PC-9 (cell line): ENCODE results near the gene NR4A2. TPM values are rescaled to one million over a fixed set of nuclear protein-coding genes. Genes with fewer than 3 reads are reported as not detected.

ENCODE experiments used
- BruUV-seq: library from RNA; stranded (reverse); fragments of 400-500 nt; replicated peaks from 2 replicates; lab custom pipeline; 2021; lab: Mats Ljungman, UMichigan
- CTCF ChIA-PET: fragments of 300-600 bp; sonication (Branson Sonifier 250); formaldehyde crosslinking; loops from one replicate; lab custom pipeline; 2022; ENCODE audit warnings: antibody characterized with exemption; lab: Charles Lee
- POLR2A ChIA-PET: fragments of 300-600 bp; sonication (Branson Sonifier 250); formaldehyde crosslinking; loops from one replicate; lab custom pipeline; 2022; ENCODE audit warnings: antibody characterized with exemption; ENCODE audit not compliant: unreplicated experiment; lab: Charles Lee
- DNase-seq, 2 experiments: peaks; one replicate each; pipeline versions ENCODE4 v3.0.0 to v3.0.0-alpha.2; 2015 to 2022; ENCODE audit warnings: mixed read lengths in 1 of 2
- H2AFZ ChIP-seq: fragments of 200-600 bp; sonication (generic); 2 replicates; pipeline ENCODE4 v1.8.1; 2017; ENCODE audit warnings: antibody characterized with exemption
- H3F3A ChIP-seq: fragments of 200-600 bp; sonication (generic); 2 replicates; pipeline ENCODE4 v1.8.1; 2017; ENCODE audit warnings: antibody characterized with exemption, mild to moderate bottlenecking, low read depth; ENCODE audit not compliant: insufficient read depth
- H3K27ac ChIP-seq: fragments of 200-600 bp; sonication (generic); 2 replicates; pipeline ENCODE4 v1.6.1; 2016; ENCODE audit warnings: mixed run types
- H3K27me3 ChIP-seq: fragments of 200-600 bp; sonication (generic); 2 replicates; pipeline ENCODE4 v1.6.1; 2016; ENCODE audit warnings: low read depth, mixed run types; ENCODE audit not compliant: insufficient read depth
- H3K36me3 ChIP-seq: fragments of 200-600 bp; sonication (generic); 2 replicates; pipeline ENCODE4 v1.6.1; 2016; ENCODE audit warnings: low read depth, mixed run types
- H3K4me1 ChIP-seq: fragments of 200-600 bp; sonication (generic); replicated peaks from 2 replicates; pipeline ENCODE4 v1.6.1; 2016; ENCODE audit warnings: mixed run types; ENCODE audit not compliant: insufficient read depth
- H3K4me2 ChIP-seq: fragments of 200-600 bp; sonication (generic); 2 replicates; pipeline ENCODE4 v1.6.1; 2017; ENCODE audit warnings: mixed run types
- H3K4me3 ChIP-seq: fragments of 200-600 bp; sonication (generic); 2 replicates; pipeline ENCODE4 v1.6.1; 2016; ENCODE audit warnings: mixed run types
- H3K79me2 ChIP-seq: fragments of 200-600 bp; sonication (generic); 2 replicates; pipeline ENCODE4 v1.6.1; 2017; ENCODE audit warnings: low read depth, mixed run types
- H3K9me2 ChIP-seq: fragments of 200-600 bp; sonication (generic); 2 replicates; pipeline ENCODE4 v1.8.1; 2017; ENCODE audit warnings: mild to moderate bottlenecking; ENCODE audit not compliant: insufficient read depth
- H3K9me3 ChIP-seq: fragments of 200-600 bp; sonication (generic); 2 replicates; pipeline ENCODE4 v1.8.1; 2016; ENCODE audit warnings: low read depth; ENCODE audit not compliant: insufficient read depth
- H4K20me1 ChIP-seq: fragments of 200-600 bp; sonication (generic); 2 replicates; pipeline ENCODE4 v1.8.1; 2017; ENCODE audit not compliant: insufficient read depth
- CTCF ChIP-seq: fragments of 200-600 bp; sonication (generic); conservative IDR thresholded peaks from 2 replicates; pipeline ENCODE4 v1.6.1; 2017; ENCODE audit warnings: mixed run types, antibody characterized with exemption, mild to moderate bottlenecking, moderate library complexity
- EZH2 ChIP-seq: fragments of 200-600 bp; sonication (generic); IDR thresholded peaks from 2 replicates; pipeline ENCODE4 v1.8.0; 2017; ENCODE audit warnings: antibody characterized with exemption, low read depth
- intact Hi-C: fragments of 100-400 bp; cut with micrococcal nuclease; formaldehyde crosslinking; loops from one replicate; pipeline ENCODE4 v1.10.0; 2022; ENCODE audit not compliant: unreplicated experiment
- total RNA-seq: library from RNA; stranded (reverse); gene quantifications from 2 replicates; pipeline ENCODE4 v1.2.3, GENCODE V29; 2021

Gene NR4A2
- total RNA-seq, 1 experiment from 2014 or later, result 3.0 TPM

GRCh38 chr2:156317631-156318030 lies 14.9 kb downstream of the NR4A2 start:
- no peak overlapping the region for H3K4me3 ChIP-seq
- H3K27ac ChIP-seq, result no peak overlapping the region
- no peaks in the 10 kb centered on the region for H3K9me3 ChIP-seq
- TF ChIP-seq CTCF (no peak), EZH2 (no peak)
- H3K79me2 ChIP-seq, result no peaks in the 10 kb centered on the region
- DNase-seq, result no peak
- CTCF ChIA-PET, result no interaction called here
- no peak overlapping the region for H2AFZ ChIP-seq
- no TSS peak for BruUV-seq
- H3K9me2 ChIP-seq, result no peaks in the 10 kb centered on the region
- H3K27me3 ChIP-seq, result no peaks in the 10 kb centered on the region
- no peaks in the 10 kb centered on the region for H3K4me1 ChIP-seq
- no peaks in the 10 kb centered on the region for H3F3A ChIP-seq
- no peak overlapping the region for H3K4me2 ChIP-seq
- H3K36me3 ChIP-seq, result no peaks in the 10 kb centered on the region
- H4K20me1 ChIP-seq, result no peaks in the 10 kb centered on the region
- intact Hi-C loops, result no loop called here
- POLR2A ChIA-PET, result no interaction called here

DNA sequence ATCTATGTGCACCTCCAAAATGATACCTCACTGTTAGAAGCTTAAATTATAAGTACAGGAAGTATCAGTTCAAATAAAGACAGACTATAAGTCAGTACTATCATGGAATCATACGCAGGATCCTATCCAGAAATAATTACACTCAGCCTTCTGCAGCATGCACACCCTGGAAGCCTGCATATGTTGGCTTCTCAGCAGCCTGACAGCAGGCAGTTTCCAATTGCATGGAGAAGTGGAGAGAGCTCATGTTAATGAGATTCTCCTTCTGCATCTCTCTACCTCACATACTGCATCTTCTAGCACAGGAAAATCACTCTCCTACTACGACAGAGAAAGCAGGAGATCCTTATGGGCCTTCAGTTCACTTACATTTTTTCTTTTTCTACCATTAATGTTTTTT lies 20.5 kb downstream of the NR4A2 start:
- no peaks in the 10 kb centered on the region for H3K9me3 ChIP-seq
- CTCF ChIA-PET, result no interaction called here

DNA sequence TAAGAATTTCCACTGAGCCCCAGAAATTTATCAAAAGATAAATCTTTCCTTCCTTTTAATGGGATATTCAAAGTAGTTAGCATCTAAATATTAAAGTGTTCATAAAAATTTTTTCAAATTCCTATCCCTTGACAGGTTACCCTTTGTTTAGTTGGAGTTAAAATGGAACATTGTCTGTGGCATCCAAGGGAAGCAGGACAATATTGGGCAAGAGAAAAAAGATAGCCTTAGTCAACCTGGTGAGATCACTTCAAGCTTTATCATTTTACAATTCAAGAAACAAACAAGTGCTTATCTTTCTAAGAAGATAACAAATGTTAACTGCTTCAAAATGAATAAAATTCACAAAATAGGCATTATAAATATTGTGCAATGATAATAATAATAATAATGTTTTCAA lies 21.7 kb downstream of the NR4A2 start:
- no peak overlapping the region for H3K4me3 ChIP-seq
- no peaks in the 10 kb centered on the region for H3K27me3 ChIP-seq
- H3F3A ChIP-seq, result no peaks in the 10 kb centered on the region
- no peak overlapping the region for H3K4me2 ChIP-seq
- no peaks in the 10 kb centered on the region for H3K79me2 ChIP-seq
- H3K27ac ChIP-seq, result no peak overlapping the region
- no peaks in the 10 kb centered on the region for H3K9me3 ChIP-seq
- TF ChIP-seq EZH2, result no peak
- no peak for TF ChIP-seq CTCF
- H2AFZ ChIP-seq, result no peak overlapping the region
- H3K4me1 ChIP-seq, result no peaks in the 10 kb centered on the region
- no peak for DNase-seq
- ChIA-PET CTCF (no interaction called here), POLR2A (no interaction called here)
- intact Hi-C loops, result no loop called here
- no peaks in the 10 kb centered on the region for H4K20me1 ChIP-seq
- no TSS peak for BruUV-seq
- H3K9me2 ChIP-seq, result no peaks in the 10 kb centered on the region
- H3K36me3 ChIP-seq, result no peaks in the 10 kb centered on the region

More for the DNA sequence above, 20.5 kb downstream of the NR4A2 start:
- no peaks in the 10 kb centered on the region for H3F3A ChIP-seq
- H2AFZ ChIP-seq, result no peak overlapping the region
- POLR2A ChIA-PET, result interaction anchor here (0.5 kb wide), 1 partner anchor 165 kb away, joined by 3 read pairs; no protein-coding TSS in a partner anchor
- no peak for DNase-seq
- H3K4me3 ChIP-seq, result no peak overlapping the region
- H3K79me2 ChIP-seq, result no peaks in the 10 kb centered on the region
- BruUV-seq, result no TSS peak
- H3K4me1 ChIP-seq, result no peaks in the 10 kb centered on the region
- no peaks in the 10 kb centered on the region for H3K36me3 ChIP-seq
- H4K20me1 ChIP-seq, result no peaks in the 10 kb centered on the region
- no peak overlapping the region for H3K4me2 ChIP-seq
- intact Hi-C loops, result no loop called here
- H3K27ac ChIP-seq, result no peak overlapping the region
- no peaks in the 10 kb centered on the region for H3K27me3 ChIP-seq
- TF ChIP-seq EZH2 (no peak), CTCF (no peak)
- no peaks in the 10 kb centered on the region for H3K9me2 ChIP-seq
